GDM1 (cell line): Measurements from ENCODE around the gene UBL7.
"Not testable (repeated sequence)": the region's sequence is repeated elsewhere in the genome, so short reads cannot be mapped to it uniquely, and the experiment has no call there.

Source experiments
- DNase-seq: peaks from one replicate; lab custom pipeline; 2025; lab: John Stamatoyannopoulos, UW

The UBL7 gene, protein sequence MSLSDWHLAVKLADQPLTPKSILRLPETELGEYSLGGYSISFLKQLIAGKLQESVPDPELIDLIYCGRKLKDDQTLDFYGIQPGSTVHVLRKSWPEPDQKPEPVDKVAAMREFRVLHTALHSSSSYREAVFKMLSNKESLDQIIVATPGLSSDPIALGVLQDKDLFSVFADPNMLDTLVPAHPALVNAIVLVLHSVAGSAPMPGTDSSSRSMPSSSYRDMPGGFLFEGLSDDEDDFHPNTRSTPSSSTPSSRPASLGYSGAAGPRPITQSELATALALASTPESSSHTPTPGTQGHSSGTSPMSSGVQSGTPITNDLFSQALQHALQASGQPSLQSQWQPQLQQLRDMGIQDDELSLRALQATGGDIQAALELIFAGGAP

DNA sequence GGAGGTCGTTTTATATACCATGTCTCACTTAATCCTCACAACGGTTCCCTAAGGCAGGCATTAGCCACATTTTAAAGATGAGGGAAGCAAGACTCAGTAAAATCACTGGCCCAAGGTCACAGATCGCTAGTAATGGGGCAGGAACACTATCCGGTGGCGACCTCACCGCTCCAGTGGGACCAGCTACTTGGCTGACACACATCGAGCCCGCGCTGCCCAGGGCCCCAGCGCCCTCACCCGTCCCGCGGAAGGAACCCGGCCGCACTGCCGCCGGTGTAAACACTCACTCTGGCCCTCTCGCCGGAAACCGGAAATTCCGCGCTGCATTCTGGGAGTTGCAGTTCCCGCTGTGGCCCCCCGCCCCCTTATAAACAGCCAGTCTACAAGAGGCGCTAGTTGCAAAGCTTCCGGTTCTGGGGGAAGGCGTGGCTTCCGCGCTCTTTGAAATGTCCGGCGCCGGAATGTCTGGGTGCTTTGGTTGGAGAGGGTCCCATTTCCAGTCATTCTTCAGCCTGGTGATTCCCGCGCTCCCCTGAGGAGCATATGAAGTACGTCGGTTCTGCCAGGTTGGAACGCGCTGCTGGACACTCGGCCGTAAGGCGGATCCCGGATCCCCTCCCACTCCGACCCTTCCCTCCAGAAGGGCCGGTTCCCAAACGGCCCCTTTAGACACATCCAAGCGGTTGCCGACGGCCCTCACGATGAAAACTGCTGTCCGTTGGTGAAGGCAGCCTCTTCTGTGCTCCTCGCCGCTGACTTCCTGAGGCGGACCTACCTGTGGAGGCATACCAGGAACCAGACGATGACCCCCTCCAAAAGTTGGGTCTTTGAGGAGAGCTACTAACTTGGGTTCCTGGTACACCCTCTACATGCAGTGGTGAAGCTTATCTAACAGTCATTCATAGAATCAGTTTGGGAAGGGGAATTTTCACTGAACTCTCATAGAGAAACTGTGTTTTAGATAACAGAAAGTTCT lies at the start of gene UBL7:
Gene UBL7 (minus strand): TSS at position 290 of the 976 bp plus-strand sequence. CDS start 2,293 bp downstream, outside the sequence.
- DNase-seq, result peak; percentile 92

DNA sequence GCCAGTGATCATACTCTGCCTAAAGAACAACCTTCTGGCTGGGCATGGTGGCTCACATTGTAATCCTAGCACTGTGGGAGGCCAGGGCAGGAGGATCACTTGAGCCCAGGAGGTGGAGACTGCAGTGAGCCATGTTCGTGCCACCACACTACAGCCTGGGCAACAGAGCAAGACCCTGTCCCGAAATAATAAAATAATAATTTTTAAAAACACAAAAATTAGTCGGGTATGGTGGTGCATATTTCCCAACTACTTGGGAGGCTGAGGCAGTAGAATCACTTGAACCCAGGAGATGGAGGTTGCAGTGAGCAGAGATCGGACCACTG lies 45.5 kb upstream of the UBL7 start:
- DNase-seq, result no peak

DNA sequence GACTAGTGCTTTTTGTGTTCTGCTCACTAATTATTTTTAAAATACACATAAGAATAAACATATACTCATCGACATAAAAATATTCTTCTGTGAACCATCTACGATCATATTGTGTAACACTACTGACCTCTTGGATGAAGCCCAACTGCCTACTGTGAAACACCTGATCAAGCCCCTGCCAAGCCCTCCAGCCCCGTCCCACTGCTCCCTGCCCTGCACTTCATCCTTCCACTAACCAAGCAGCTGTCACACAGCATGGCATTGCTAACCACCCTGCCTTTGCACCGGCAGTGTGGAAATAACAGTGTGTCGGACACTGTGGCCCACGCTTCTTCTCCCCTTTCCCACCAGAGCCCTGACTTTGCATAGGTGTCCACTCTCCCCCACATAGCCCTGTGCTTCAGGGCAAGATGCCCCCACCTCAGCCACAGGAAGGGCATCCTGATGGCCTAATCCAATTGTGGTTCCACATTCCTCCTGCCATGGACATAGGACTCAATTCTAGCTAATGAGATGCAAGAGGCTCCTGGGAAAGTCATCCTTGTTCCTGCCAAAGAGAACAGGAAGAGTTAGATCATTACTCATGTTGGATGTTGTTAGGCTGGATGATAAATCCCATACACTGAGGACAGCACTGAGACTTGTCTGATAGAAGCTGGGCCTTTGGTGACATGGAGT lies 45.0 kb upstream of the UBL7 start:
- DNase-seq, result no peak

DNA sequence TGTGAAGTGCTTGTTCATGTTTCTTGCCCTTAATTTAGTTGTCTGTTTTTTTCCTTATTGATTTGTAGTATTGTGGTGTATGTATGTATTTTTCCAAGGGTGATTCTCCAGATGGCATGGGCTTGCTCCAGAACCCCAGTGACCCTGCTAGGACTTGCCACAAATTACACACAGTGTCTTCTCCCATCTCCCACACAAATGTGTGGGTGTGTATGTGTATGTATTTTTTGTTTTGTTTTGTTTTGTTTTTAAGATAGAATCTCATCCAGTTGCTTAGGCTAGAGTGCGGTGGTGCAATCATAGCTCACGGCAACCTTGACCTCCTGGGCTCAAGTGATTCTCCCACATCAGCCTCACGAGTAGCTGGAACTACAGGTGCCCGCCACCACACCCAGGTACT lies 43.9 kb upstream of the UBL7 start:
- DNase-seq, result no peak

DNA sequence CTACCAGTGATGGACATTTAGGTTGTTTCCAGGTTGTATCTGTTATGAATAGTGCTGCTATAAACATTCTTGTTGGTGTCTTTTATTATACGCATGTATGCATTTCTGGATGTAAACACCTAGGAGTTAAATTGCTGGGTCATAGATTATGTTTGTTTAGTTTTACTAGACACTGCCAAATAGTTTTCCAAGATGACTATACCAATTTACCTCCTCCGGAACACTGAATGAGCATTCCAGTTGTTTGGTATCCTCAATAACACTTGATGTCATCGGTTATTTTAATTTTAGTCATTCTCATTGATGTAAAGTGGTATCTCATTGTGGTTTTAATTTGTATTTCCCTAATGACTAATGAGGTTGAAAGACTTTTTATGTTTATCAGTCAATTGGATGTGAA lies 43.5 kb upstream of the UBL7 start:
- DNase-seq, result no peak

DNA sequence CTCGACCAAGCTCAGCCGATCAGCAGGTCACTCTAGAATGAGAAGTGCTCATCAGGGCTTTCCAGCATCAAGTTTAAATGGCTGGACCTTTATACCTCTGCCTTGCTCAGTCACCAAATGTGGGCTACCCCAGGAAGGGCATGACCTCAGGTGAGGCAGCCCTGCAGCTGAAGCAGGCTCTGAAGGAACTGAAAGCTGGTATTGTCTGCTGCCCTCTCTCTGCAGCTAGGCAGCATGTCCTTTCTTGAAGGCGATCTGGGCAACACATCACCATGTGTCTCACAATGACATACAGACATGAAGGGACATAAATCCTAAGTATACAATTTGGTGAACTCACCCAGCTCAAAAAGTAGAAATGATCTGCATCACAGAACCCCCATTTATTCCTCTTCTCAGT lies 41.3 kb upstream of the UBL7 start:
- DNase-seq, result no peak

DNA sequence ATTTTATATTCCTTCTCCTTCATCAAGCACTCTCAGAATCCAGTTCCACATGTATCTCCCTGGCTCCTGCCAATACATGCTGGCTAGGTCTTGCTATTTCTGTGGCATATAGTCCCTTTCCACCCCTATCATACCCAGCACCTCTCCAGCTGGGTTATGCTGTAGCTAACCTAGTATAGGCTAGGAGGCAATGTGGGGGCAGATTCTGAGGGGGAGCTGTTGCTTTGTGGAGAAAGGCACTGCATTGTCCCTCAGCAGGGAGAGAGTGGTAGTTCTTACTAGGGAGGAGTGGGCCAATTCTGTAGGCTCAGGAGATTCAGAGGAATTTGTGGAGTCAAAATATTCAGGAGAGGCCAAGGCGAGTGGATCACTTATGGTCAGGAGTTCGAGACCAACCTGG lies 39.4 kb upstream of the UBL7 start:
- DNase-seq, result no peak

DNA sequence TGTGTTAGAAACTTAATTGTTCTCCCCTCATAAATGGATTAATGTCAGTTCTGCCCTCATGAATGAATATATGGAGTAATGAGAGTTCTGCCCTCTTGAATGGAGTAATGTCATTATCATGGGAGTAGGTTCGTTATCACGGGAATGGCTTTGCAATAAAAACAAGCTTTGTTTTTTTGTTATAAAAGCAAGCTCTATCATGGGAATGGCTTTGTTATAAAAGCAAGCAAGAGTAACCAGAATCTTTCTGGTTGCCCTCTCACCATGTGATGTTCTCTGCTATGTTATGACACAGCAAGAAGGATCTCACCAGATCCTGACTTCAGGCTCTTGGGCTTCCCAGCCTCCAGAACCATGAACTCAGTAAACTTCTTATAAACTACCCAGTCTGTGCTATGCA lies 38.4 kb upstream of the UBL7 start:
- DNase-seq, result no peak

DNA sequence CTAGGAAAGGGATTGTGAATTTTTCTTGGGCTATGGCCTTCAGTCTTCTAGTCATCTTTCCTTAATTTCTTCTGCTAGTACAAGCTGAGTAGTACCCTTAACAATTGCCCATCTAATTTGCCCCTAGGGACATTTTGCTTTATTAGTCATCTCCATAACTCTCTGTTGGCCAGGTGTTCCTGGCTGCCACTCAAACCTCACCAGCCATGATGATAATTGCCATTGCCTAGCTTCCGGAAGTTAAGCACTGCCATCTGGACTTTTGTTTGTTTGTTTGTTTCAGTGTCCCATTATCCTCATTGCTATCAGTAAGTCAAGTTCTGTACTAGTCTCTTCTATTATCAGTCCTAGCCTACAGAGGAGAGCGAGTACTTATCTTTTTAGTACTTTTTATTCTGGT lies 36.6 kb upstream of the UBL7 start:
- no peak for DNase-seq

DNA sequence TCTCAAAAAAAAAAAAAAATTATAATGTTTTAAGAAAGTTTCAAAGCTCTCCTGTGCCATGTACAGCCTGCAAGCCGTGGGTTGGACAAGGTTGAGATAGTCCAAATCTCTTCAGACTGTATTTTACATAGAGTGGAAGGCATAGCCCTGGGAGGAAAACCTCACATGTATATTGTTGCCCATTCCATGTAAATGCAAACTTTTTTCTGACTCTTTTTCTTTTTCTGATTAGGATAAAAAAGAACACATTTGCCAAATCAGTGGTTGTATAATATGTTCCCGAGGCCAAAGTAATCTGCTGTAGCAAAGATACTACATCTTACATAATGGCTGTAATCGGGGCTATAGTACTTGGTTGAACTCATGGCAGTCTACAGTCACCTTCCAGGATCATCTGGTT lies 35.7 kb upstream of the UBL7 start:
- DNase-seq, result no peak

DNA sequence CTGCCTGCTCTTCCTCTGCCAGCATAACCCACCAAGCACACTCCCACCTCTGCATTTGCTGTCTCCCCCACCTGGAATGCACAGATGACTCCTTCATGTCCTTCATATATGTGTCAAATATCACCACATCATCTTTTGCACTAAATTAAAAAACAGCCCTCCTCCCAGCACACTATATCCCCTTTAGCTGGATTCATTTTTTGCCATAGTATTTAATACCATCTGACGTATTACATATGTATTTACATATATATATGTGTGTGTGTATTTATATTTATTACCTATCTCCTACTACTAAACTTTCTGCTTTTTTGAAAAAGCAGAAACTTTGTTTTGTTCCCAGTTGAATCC lies 29.4 kb upstream of the UBL7 start:
- DNase-seq, result no peak

DNA sequence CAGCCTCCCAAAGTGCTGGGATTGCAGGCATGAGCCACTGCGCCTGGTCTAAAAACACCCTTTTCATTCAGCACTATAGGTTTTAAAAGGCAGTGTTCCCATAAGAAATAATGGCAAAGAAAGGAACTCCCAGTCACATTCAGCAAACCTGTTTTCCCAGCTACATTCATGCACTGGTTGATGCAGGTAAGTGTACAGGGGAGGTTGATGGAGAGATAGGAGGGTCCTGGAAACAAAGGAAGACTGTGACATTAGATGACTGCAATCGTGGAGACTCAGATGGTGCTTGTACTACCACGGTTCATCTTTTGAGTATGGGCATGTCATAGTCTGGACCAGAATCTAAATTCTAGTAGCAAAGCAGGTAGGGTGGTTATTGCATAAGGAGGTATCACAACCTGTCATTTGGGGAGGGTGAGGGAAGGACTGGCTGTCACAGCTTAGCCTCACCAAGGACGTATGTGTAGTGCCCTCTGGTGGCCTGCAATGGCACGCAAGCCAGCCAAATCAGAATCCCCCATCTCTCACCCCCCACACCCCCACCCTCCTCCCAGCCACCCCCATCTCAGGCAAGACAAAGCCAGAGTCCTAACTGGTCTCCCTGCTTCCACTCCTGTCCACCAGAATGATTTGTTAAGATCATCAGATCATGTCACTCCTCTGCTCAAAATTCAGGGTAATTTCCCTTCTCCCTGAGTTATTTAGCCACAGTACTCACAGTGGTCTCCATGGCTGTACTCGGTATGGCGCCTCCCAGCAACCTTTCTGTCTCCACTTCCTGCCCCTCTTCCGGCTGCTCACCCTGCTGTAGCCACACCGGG lies 28.8 kb upstream of the UBL7 start:
- DNase-seq, result peak; percentile 68

DNA sequence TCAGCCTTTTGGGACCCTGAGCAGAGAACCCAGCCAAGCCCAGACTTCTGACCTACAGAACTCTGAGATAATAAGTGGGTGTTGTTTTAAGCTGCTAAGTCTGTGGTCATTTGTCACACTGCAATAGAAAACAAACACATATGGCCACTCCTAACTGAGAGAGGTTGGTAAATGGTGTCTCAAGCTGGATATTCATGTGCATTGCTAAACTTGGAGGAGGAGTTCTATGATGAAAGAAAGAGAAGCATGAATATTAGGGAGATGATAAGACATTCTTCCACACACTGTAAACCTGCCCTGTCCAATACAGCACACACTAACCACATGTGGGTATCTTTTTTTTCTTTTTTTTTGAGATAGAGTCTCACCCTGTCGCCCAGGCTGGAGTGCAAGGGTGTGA lies 27.8 kb upstream of the UBL7 start:
- DNase-seq, result no peak

DNA sequence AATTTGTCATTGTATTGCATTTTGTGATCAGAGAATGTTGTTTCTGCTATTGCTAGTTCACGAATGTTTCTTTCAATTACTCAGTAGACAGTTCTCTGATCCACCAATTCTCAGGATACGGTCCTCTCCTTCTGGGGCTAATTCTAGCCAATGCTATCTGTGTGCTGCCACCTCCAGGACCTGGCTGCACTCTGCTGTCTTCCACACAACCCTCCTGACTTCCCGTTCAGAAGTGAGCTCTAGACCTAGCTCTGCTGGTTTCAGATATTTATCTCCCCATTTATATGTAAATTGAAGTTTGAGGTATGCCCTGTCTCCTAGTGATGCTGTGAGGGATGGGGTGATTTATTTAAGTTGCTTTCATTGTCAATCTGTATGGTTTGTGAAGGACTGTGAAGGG lies 21.7 kb upstream of the UBL7 start:
- no peak for DNase-seq

DNA sequence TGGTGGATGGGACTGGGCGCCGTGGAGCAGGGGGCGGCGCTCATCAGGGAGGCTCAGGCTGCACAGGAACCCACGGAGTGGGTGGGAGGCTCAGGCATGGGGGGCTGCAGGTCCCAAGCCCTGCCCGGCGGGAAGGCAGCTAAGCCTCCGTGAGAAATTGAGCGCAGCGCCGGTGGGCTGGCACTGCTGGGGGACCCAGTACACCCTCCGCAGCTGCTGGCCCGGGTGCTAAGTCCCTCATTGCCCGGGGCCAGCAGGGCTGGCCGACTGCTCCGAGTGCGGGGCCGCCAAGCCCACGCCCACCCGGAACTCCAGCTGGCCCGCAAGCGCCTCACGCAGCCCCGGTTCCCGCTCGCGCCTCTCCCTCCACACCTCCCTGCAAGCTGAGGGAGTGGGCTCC lies 19.4 kb upstream of the UBL7 start:
- DNase-seq, result not testable (repeated sequence)

DNA sequence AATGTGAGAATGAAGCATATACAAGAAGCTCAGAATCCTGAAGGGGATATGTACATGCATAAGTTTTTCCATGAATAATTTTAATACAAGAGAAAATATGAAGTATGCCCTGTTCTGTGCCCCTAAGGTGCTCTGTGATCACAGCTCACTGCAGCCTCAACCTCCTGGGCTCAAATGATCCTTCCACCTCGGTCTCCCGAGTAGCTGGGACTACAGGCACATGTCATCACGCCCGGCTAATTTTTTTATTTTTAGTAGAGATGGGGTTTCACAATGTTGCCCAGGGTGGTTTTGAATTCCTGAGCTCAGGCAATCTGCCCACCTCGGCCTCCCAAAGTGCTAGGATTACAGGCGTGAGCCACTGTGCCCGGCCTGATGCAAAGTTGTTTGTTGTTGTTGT lies 10.7 kb upstream of the UBL7 start:
- not testable (repeated sequence) for DNase-seq

DNA sequence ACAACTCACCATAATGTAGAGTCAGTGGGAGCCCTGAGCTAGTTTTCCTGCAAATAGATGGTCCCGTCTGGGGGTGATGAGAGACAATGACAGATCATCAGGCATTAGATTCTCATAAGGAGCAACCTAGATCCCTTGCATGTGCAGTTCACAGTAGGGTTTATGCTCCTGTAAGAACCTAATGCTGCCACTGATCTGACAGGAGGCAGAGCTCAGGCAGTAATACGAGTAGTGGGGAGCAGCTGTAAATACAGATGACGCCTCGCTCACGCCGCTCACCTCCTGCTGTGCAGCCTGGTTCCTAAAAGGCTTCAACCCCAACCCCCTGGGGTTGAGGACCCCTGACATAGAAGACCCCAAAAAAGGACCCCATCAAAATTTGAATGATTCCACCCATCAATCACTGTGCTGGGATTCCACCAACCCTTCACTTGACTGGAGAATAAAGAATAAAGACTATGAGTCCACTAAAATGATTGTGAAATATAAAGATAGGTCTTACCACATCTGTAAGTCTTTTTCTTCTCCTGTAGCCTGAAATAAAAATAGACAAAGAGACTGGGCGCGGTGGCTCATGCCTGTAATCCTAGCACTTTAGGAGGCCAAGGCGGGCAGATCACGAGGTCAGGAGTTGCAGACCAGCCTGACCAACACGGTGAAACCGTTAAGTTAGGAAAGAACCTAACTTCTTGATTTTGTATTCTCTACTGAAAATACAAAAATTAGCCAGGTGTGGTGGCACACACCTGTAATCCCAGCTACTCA lies 9.9 kb upstream of the UBL7 start:
- no peak for DNase-seq

DNA sequence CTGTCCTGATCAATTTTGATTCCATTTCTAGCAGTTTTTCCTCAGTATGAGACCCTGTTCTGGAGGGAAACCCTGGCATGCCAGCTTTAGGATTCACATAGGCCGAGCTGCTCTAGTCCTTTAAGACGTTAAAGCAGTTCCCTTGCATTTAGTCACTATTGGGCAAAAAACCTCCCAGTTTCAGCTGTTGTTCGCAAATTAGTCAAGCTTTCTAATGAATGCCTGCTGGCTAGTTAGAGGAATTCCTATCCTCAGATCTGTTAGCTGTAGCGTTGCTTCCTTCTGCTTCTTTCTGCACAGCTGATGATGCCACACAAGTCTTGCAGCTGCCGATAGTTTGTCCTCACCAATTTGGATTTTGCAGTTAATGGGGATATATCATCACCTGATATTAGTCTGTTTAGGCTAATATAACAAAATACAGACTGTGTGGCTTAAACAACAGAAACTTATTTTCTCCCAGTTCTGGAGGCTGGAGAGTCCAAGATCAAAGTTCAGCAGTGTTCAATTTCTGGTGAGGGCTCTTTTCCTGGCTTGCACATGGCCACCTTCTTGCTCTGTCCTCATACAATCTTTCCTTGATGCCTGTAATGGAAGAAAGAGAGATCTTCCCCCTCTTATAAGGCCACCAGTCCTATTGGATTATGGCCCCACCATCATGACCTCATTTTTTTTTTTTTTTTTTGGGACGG lies 7.5 kb upstream of the UBL7 start:
- no peak for DNase-seq

DNA sequence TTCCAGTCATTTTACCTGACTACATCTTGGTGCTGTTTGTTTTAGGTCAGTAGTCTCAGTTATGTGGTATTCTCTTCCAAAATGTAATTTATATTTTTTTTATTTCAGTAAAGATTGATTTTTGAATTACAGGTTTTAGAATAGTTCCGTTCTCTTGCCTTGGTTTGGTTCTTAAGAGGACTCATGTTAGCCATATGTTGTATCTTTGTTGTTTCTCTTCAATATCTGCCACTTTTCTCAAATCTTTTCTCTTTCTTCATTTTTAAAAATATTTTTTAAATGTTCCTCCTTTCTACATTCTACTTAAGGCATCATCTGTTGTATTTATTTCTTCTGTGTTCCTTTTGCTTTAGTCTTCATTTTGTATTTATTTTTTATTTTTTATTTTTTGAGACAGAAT lies 5.6 kb upstream of the UBL7 start:
- DNase-seq, result no peak

DNA sequence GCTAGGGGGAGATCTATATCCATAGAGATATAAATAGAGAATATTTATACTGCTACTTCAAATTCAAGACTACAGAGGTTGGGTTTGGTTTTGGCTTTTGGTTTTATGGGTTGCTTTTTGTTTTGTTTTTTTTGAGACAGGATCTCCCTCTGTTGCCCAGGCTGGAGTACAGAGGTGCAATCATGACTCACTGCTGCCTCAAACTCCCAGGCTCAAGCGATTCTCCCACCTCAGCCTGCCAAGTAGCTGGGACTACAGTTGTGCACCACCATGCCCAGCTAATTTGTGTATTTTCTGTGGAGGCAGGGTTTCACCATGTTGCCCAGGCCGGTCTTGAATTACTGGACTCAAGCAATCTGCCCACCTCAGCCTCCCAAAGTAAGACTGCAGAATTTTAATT lies 3.9 kb upstream of the UBL7 start:
- no peak for DNase-seq

DNA sequence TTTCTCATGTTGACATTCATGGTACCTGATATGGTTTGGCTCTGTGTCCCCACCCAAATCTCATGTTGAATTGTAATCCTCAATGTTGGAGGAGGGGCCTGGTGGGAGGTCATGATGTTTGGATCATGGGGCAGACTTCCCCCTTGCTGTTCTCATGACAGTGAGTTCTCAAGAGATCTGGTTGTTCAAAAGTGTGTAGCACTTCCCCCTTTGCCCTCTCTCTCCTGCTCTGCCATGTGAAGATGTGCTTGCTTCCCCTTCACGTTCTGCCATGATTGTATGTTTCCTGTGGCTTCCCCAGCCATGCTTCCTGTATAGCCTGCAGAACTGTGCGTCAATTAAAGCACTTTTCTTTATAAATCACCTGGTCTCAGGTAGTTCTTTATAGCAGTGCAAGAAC lies 3.3 kb upstream of the UBL7 start:
- DNase-seq, result peak; percentile 27
